GM12874 (cell line): ENCODE data around the gene SLC25A21.

ENCODE experiments used
- TF ChIP-seq, protein P1 (sequence below): IDR thresholded peaks from 2 replicates; pipeline ENCODE4 v1.5.1; 2011; ENCODE audit warnings: low read depth, mild to moderate bottlenecking, control low read depth, low read length, moderate library complexity; ENCODE audit not compliant: insufficient read depth

The SLC25A21 gene

DNA sequence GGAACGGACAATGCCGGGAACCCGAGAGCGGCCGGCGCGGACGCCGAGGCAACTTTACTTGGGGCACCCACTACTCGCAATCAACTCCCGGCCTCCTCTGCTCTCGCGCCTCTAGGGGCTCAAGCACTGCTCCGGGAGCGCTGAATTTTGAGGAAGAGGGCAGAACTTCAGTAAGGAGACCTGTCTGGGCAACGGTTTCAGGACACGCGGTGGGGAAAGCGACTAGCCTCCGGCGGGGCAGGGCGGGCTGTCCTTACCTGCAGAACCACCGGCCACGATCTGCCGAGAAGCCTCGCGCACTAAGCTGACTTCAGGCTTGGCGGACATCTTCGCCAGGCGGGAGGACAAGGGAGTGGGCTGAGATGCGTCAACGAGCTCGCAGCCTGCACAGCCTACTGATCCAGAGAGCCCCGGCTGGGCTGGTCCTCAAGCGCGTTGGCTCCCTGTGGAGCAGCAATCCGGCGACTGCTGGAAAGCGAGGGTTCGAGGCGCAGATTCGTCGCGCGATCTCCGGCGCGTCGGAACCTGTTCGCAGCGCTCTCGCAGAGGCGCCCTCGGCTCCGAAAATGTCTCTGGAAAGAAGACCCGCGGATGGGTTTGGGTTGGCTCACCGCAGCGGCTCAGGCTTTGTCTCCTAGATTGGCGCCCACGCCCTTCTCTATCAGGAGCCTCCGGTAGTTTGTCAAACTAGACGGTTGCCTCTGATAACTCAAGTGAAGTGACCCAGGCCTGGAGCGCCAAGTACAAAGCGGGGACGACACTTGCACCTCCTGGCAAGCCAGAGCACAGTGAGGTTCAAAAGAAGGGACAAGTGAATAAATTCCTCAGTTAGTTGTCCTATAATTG, at the start of gene SLC25A21:
Gene SLC25A21, minus strand, starts transcription at position 583 of the 846 bp plus-strand sequence.
- TF ChIP-seq, protein P1, sequence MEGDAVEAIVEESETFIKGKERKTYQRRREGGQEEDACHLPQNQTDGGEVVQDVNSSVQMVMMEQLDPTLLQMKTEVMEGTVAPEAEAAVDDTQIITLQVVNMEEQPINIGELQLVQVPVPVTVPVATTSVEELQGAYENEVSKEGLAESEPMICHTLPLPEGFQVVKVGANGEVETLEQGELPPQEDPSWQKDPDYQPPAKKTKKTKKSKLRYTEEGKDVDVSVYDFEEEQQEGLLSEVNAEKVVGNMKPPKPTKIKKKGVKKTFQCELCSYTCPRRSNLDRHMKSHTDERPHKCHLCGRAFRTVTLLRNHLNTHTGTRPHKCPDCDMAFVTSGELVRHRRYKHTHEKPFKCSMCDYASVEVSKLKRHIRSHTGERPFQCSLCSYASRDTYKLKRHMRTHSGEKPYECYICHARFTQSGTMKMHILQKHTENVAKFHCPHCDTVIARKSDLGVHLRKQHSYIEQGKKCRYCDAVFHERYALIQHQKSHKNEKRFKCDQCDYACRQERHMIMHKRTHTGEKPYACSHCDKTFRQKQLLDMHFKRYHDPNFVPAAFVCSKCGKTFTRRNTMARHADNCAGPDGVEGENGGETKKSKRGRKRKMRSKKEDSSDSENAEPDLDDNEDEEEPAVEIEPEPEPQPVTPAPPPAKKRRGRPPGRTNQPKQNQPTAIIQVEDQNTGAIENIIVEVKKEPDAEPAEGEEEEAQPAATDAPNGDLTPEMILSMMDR: no peak

DNA sequence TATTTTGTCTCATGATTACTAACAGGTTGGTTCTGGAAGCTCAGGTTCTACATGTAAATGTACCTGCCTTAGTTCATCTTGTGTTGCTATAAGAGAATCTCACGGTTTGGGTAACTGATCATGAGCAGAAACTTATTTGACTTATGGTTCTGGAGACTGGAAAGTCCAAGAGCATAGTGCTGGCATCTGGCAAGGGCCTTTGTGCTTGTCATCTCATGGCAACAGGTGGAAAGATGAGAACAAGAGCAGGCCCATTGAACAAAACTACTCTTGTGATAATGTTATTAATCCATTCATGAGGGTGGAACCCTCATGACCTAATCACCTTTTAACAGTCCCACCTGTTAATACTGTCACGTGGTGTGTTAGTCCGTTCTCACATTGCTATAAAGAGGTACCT, 48.7 kb upstream of the SLC25A21 start:
- TF ChIP-seq, protein P1: no peak

DNA sequence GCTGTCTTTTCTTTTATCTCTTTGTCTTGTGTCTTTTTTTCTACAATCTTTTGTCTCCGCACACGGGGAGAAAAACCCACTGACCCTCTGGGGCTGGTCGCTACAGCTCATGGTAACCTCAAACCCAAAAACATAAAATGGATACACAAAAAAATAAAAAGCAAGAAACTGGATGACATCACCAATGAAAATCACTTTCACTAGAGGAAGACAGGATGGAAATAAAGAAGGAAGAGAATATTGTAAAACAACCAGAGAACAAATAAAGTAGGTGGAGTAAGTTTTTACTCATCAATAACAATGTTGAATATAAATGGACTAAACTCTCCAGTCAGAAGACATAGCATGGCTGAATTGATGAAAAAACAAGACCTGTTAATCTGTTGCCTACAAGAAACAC, 42.9 kb upstream of the SLC25A21 start:
- TF ChIP-seq, protein P1: no peak

DNA sequence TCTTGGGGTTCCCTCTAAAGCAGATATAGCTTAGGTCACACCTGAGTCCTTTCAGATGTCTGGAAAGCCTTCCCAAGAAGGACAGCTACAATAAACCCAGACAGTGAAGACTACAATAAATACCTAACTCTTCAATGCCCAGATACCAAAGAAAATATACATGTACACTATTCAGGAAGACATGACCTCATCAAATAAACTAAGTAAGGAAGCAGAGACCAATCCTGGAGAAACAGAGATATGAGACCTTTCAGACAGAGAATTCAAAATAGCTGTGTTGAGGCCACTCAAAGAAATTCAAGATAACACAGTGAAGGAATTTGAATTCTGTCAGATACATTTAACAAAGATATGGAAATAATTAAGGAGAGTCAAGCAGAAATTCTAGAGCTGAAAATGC, 40.6 kb upstream of the SLC25A21 start:
- TF ChIP-seq, protein P1: no peak

DNA sequence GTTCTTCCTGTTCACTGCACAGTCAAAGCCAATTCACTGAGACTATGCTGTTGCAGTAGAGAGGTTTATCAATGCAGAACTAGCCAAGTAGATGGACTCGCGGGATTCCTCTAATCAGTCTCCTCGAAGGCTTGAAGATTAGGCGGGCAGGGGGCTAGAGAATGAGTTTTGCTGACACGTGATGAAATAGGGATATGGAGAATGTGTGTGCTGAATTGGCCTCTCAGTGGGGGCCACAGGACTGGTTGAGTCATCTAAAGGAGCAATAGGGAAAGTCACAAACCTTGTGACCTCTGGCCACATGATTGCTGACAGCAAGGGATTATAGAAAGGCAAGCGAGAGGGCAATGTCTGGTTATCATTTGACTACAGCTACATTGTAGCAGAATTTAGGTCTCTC, 38.0 kb upstream of the SLC25A21 start:
- TF ChIP-seq, protein P1: no peak

DNA sequence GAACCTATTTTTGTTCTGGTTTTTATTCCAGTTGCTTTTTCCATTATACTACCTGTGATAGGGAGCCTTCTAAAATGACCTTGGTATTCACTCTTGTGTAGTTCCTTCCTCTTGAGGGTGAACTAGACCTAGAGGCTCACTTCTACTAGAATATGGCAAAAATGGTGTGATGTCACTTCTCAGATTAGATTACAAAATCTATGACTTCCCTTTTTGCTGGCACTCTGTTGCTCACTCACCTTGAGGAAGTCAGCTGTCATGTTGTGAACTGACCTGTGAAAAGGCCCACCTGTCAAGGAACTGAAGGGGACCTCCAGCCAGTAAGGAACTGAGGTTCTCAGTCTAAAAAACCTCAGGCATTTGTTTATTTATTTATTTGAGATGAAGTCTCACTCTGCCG, 31.0 kb upstream of the SLC25A21 start:
- TF ChIP-seq, protein P1: no peak

DNA sequence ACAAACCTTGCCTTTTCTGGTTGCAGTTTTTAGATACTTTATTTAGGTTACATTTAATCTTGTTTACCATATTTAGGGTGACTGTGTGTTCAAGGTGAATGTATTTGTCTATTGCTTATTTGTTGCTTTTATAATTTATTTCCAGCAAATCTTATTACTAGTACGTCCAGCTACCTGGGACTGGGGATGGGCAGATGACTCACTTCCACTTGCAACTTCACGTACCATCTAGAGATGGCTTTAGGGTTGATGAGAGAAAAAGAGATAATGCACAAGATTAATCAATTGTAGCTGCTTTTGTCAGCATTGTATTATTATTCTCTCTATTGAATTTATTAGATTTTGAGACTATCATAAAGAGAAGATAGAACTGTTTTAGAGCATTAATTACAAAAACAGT, 30.4 kb upstream of the SLC25A21 start:
- TF ChIP-seq, protein P1: no peak
